Osteocyte (in vitro differentiated cells): ENCODE measurements around the gene MARK4. TPM values are rescaled to one million over a fixed set of nuclear protein-coding genes. Genes with fewer than 3 reads are reported as not detected.

Source experiments
- DNase-seq: peaks from one replicate; pipeline ENCODE4 v3.0.0; 2021; ENCODE audit warnings: mixed read lengths; ENCODE audit not compliant: unreplicated experiment; ENCODE audit errors: extremely low spot score
- H3K27ac Mint-ChIP-seq: one replicate; pipeline ENCODE4 v1.8.0; 2021; ENCODE audit warnings: mild to moderate bottlenecking, mixed read lengths; ENCODE audit not compliant: unreplicated experiment
- H3K27me3 Mint-ChIP-seq: one replicate; pipeline ENCODE4 v1.8.0; 2021; ENCODE audit warnings: mixed read lengths; ENCODE audit not compliant: unreplicated experiment
- H3K36me3 Mint-ChIP-seq: one replicate; pipeline ENCODE4 v1.8.0; 2021; ENCODE audit warnings: mixed read lengths; ENCODE audit not compliant: unreplicated experiment
- H3K4me1 Mint-ChIP-seq: one replicate; pipeline ENCODE4 v1.8.0; 2021; ENCODE audit warnings: mixed read lengths; ENCODE audit not compliant: unreplicated experiment
- H3K4me3 Mint-ChIP-seq: one replicate; pipeline ENCODE4 v1.8.0; 2021; ENCODE audit warnings: mild to moderate bottlenecking, moderate library complexity, mixed read lengths; ENCODE audit not compliant: unreplicated experiment
- H3K9me3 Mint-ChIP-seq: one replicate; pipeline ENCODE4 v1.8.0; 2021; ENCODE audit warnings: mixed read lengths; ENCODE audit not compliant: unreplicated experiment
- CTCF ChIP-seq: fragments of 200-600 bp; sonication (generic); IDR thresholded peaks from 2 replicates; pipeline ENCODE4 v1.5.0; 2021; ENCODE audit warnings: antibody characterized with exemption, mild to moderate bottlenecking, moderate library complexity
- total RNA-seq: library from RNA; stranded (reverse); gene quantifications from 2 replicates; pipeline ENCODE4 v1.2.1, GENCODE V29; 2021

MARK4 gene
- total RNA-seq, 1 donor from 2014 or later = 61.2 TPM

GRCh38 chr19:45271735-45272108, 20.7 kb downstream of the MARK4 start:
- Mint-ChIP-seq H3K4me3 (no peak overlapping the region), H3K27ac (no peak overlapping the region), H3K9me3 (no peaks in the 10 kb centered on the region), H3K36me3 (peaks cover 22% of the 10 kb centered on the region), H3K4me1 (peaks cover 3% of the 10 kb centered on the region), H3K27me3 (no peaks in the 10 kb centered on the region)
- TF ChIP-seq CTCF = no peak
- no peak for DNase-seq

GRCh38 chr19:45273521-45273855, 22.4 kb downstream of the MARK4 start:
- Mint-ChIP-seq H3K4me3 (no peak overlapping the region), H3K27me3 (no peaks in the 10 kb centered on the region), H3K9me3 (no peaks in the 10 kb centered on the region), H3K4me1 (peaks cover 3% of the 10 kb centered on the region), H3K27ac (no peak overlapping the region), H3K36me3 (peaks cover 24% of the 10 kb centered on the region)
- no peak for DNase-seq
- TF ChIP-seq CTCF = no peak

GRCh38 chr19:45275370-45275971, 24.4 kb downstream of the MARK4 start:
- H3K9me3 Mint-ChIP-seq = no peaks in the 10 kb centered on the region
- H3K4me3 Mint-ChIP-seq = no peak overlapping the region
- no peak for TF ChIP-seq CTCF
- H3K27ac Mint-ChIP-seq = no peak overlapping the region
- DNase-seq = no peak
- peaks cover 3% of the 10 kb centered on the region for H3K4me1 Mint-ChIP-seq
- peaks cover 30% of the 10 kb centered on the region for H3K36me3 Mint-ChIP-seq
- no peaks in the 10 kb centered on the region for H3K27me3 Mint-ChIP-seq

GRCh38 chr19:45276284-45276687, 25.2 kb downstream of the MARK4 start:
- no peaks in the 10 kb centered on the region for H3K9me3 Mint-ChIP-seq
- no peak for TF ChIP-seq CTCF
- no peak overlapping the region for H3K27ac Mint-ChIP-seq
- peaks cover 3% of the 10 kb centered on the region for H3K4me1 Mint-ChIP-seq
- H3K4me3 Mint-ChIP-seq = no peak overlapping the region
- peaks cover 30% of the 10 kb centered on the region for H3K36me3 Mint-ChIP-seq
- no peaks in the 10 kb centered on the region for H3K27me3 Mint-ChIP-seq
- DNase-seq = no peak

GRCh38 chr19:45278087-45278486, 27.0 kb downstream of the MARK4 start:
- Mint-ChIP-seq H3K27me3 (no peaks in the 10 kb centered on the region), H3K4me1 (peaks cover 3% of the 10 kb centered on the region), H3K36me3 (peaks cover 31% of the 10 kb centered on the region), H3K9me3 (no peaks in the 10 kb centered on the region), H3K27ac (no peak overlapping the region), H3K4me3 (no peak overlapping the region)
- no peak for DNase-seq
- TF ChIP-seq CTCF = no peak
